ENCODE results near the gene MZB1. TPM values are rescaled to one million over a fixed set of nuclear protein-coding genes. Genes with fewer than 3 reads are reported as not detected.

The MZB1 gene
- total and polyA plus RNA-seq, 8 donors: 0.28 to 11.6 (median 0.67) TPM; not detected in 3

DNA sequence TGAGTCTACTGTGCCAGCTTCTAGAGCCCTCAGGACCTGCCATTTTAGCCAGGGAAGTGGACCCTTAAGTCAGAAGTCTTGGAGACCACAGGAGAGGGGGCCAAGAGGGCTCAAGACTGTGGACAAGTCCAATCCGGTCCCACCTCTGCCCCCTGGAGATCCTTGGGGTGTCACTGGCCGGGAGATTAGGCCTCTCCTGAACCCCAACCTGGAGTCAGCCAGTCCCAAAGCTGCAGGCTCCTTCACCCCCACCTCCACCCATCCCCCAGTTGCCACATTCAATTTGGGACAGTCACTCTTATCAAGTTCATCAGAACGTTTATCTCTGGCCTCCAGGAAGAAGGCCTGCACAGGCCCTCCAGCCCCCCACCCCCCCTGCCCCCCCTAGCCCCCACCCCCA lies 6.9 kb downstream of the MZB1 start:
- 48 to 52% methylated on average over 3 of the region's 3 CpGs for WGBS, 2 donors
- FAIRE-seq (no peak), ATAC-seq (no peak), DNase-seq (peak in 1 of 6 donors; percentile 20)
- Histone ChIP-seq H3K27ac (peak overlapping the region in 2 of 4 donors; percentile 22 to 36), H3K27me3 (no peaks in the 10 kb centered on the region), H3K9me3 (no peaks in the 10 kb centered on the region), H3K4me1 (peaks cover 0 to 14% (median 2%) of the 10 kb centered on the region in 3 donors), H3K36me3 (no peaks in the 10 kb centered on the region), H3K4me3 (no peak overlapping the region)
- TF ChIP-seq, protein P1, sequence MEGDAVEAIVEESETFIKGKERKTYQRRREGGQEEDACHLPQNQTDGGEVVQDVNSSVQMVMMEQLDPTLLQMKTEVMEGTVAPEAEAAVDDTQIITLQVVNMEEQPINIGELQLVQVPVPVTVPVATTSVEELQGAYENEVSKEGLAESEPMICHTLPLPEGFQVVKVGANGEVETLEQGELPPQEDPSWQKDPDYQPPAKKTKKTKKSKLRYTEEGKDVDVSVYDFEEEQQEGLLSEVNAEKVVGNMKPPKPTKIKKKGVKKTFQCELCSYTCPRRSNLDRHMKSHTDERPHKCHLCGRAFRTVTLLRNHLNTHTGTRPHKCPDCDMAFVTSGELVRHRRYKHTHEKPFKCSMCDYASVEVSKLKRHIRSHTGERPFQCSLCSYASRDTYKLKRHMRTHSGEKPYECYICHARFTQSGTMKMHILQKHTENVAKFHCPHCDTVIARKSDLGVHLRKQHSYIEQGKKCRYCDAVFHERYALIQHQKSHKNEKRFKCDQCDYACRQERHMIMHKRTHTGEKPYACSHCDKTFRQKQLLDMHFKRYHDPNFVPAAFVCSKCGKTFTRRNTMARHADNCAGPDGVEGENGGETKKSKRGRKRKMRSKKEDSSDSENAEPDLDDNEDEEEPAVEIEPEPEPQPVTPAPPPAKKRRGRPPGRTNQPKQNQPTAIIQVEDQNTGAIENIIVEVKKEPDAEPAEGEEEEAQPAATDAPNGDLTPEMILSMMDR (IDR thresholded peaks at IDR 0.05): no peak
- intact Hi-C loops (cut with DNase I): no loop called here

DNA sequence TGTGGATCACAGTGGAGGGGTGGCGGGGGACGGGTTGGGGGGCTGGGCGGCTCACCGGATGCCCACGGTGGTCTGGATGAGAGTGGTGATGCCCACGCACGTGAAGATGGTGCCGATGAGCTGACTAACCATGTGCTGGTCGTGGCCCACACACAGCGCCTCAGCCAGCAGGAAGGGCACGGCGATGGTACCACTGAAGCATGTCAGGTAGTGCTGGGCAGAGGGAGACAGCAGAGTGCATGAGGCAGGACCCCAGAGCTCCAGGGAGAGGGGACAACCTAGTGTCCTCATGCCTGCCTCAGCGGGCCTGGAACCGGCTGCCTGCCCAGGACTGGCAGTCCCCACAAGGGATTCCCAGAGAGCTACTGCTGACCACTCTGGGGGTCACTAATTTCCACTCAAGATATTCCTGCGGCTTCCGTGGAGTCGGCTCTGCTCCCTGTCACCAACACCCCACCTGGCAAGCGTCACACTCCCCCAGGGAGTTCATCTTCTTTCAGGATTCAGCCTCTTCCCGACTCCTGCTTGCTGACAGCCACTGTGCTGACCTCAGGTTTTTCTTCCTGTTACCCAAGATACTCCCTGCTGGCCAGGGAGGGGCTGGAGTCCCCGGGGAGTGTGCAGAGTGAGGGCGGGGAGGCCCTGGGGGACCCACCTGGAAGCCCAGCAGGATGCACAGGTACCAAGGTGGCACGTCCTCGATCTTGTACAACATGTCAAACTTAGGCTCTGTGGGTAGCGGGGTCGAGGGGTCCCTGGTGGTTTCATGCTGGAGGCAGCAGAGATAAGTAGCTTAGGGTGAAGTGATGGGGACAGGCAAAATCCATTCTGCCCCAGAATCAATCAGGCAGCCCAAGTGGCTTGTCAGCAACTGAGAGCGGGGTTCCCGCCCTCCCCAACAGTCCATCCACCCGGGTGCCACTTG lies 7.6 kb downstream of the MZB1 start:
- H3K4me3 ChIP-seq: no peak overlapping the region
- peak overlapping the region in 1 of 4 donors; percentile 36 for H3K27ac ChIP-seq

DNA sequence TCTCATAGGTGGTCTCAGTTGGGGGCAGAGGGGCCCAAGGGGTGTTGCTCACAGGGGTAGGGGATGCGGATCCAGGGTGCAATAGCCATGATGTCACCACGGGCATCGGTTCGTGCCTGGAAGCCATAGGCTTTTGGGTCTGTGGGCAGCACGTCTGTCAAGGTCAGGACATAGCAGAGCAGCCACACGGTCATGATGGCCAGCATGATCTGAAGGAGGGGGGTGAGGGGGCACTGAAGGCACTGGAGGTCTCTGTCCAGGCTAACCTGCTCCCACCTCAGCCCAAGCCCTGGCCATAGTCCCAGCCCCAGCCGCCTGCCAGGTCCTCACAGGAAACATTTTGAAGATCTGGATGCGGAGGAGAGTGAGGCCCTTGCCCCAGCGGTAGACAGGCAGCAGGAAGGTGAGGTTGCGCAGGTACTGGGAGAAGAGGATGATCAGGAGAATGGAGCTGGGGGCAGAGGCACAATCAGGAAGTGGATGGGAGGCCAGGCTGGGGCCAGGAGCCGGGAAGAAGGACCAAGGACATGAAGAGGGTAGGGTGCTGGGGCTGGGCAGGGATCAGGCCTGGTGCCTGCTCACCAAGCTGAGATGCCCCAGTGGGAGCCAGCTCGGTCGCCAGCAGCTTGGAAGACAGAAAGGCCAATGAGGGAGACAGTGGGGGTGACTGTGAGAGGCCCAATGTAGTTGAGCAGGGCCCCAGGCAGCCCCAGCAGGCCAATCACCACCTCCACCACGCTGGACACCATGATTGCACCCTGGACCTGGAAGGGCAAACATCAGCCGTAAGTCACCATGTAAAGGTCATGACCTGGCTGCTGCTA lies 9.9 kb downstream of the MZB1 start:
- H3K4me3 ChIP-seq: no peak overlapping the region
- no peaks in the 10 kb centered on the region for H3K36me3 ChIP-seq
- FAIRE-seq: no peak
- intact Hi-C loops (cut with DNase I): no loop called here
- no peaks in the 10 kb centered on the region for H3K9me3 ChIP-seq
- no peaks in the 10 kb centered on the region for H3K27me3 ChIP-seq
- ATAC-seq: no peak
- TF ChIP-seq, protein P1 (IDR thresholded peaks at IDR 0.05): no peak
- WGBS, 2 donors: 80 to 85% methylated on average over 15 of the region's 15 CpGs
- no peak overlapping the region for H3K27ac ChIP-seq
- DNase-seq: peak in 1 of 6 donors; percentile 49
- peaks cover 0 to 14% (median 2%) of the 10 kb centered on the region in 3 donors for H3K4me1 ChIP-seq

More for the DNA sequence above, 7.6 kb downstream of the MZB1 start:
- TF ChIP-seq, protein P1 (IDR thresholded peaks at IDR 0.05): no peak
- H3K36me3 ChIP-seq: no peaks in the 10 kb centered on the region
- no peak for FAIRE-seq
- peak in 1 of 6 donors; percentile 58 for DNase-seq
- 82 to 87% methylated on average over 26 to 28 of the region's 28 CpGs for WGBS, 2 donors
- no peaks in the 10 kb centered on the region for H3K27me3 ChIP-seq
- ATAC-seq: no peak
- H3K9me3 ChIP-seq: no peaks in the 10 kb centered on the region
- intact Hi-C loops (cut with DNase I): no loop called here
- H3K4me1 ChIP-seq: peaks cover 0 to 14% (median 2%) of the 10 kb centered on the region in 3 donors

DNA sequence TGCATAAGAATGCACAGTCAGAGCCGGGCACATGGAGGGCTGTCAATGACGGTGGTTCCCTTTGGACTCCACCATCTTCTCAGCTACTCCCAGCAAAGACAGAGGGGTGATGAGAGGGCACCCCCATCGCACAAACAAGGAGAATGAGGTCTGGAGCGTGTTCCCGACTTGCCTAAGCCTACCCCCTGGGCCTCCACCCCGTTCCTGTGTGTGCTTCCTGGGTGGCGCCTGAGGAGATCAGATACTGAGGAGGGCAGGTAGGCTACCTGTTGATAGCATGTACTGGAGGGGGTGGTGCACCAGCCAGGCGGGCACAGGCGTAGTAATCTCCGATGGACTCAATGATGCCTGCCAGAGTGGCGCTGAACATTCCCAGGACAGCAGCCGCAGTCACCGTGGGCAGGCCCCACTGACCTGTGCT lies 10.8 kb downstream of the MZB1 start:
- ATAC-seq (no peak), FAIRE-seq (no peak), DNase-seq (peak in 1 of 6 donors; percentile 42)
- Histone ChIP-seq H3K27me3 (no peaks in the 10 kb centered on the region), H3K9me3 (no peaks in the 10 kb centered on the region), H3K4me3 (no peak overlapping the region), H3K4me1 (peaks cover 0 to 7% (median 0%) of the 10 kb centered on the region in 3 donors), H3K27ac (no peak overlapping the region), H3K36me3 (no peaks in the 10 kb centered on the region)
- intact Hi-C loops (cut with DNase I): no loop called here
- 78 to 84% methylated on average over 13 of the region's 13 CpGs for WGBS, 2 donors
- TF ChIP-seq, protein P1 (IDR thresholded peaks at IDR 0.05): no peak

All from pancreas (tissue), 10 donors.